HL-60 (cell line): ENCODE data around the gene ABCG8.

Experiments
- DNase-seq, 2 experiments: peaks; one replicate each; pipeline ENCODE4 v3.0.0-alpha.2; 2010 to 2020; ENCODE audit warnings: low read depth in 1 of 2, low spot score in 1 of 2
- H3K27ac ChIP-seq: fragments of 250-450 bp; sonication (Bioruptor Pico); replicated peaks from 2 replicates; pipeline ENCODE4 v1.5.1; 2020; ENCODE audit warnings: mild to moderate bottlenecking, moderate library complexity
- H3K27me3 ChIP-seq: fragments of 250-450 bp; sonication (Bioruptor Pico); 2 replicates; pipeline ENCODE4 v1.5.1; 2021; ENCODE audit warnings: mild to moderate bottlenecking, moderate library complexity; ENCODE audit not compliant: insufficient read depth, poor library complexity, severe bottlenecking
- H3K4me3 ChIP-seq: replicated peaks from 2 replicates; pipeline ENCODE4 v1.5.1; 2011; ENCODE audit warnings: mild to moderate bottlenecking, control low read depth, low read length; ENCODE audit not compliant: insufficient read depth
- CTCF ChIP-seq: IDR thresholded peaks from one replicate; pipeline ENCODE4 v1.5.1; 2011; ENCODE audit warnings: low read length, control low read depth, inconsistent platforms; ENCODE audit not compliant: insufficient read depth
- GABPA ChIP-seq: IDR thresholded peaks from 2 replicates; pipeline ENCODE4 v1.6.1; 2012; ENCODE audit warnings: low read depth
- POLR2AphosphoS5 ChIP-seq: IDR thresholded peaks from 2 replicates; pipeline ENCODE4 v1.6.1; 2012; ENCODE audit warnings: low read depth
- REST ChIP-seq: IDR thresholded peaks from 2 replicates; pipeline ENCODE4 v1.6.1; 2012; ENCODE audit warnings: low read depth; ENCODE audit not compliant: insufficient replicate concordance
- SPI1 ChIP-seq: IDR thresholded peaks from 2 replicates; pipeline ENCODE4 v1.6.1; 2012; ENCODE audit warnings: low read depth, mild to moderate bottlenecking, borderline replicate concordance

Gene ABCG8

GRCh38 chr2:43924463-43924862 is 85.7 kb downstream of the ABCG8 start:
- no peak for TF ChIP-seq POLR2AphosphoS5
- no peak for TF ChIP-seq CTCF
- TF ChIP-seq GABPA = no peak
- TF ChIP-seq SPI1 = no peak
- no peak for TF ChIP-seq REST
- Histone ChIP-seq H3K27me3 (no peaks in the 10 kb centered on the region), H3K4me3 (no peak overlapping the region), H3K27ac (no peak overlapping the region)
- no peak for DNase-seq

GRCh38 chr2:43925431-43925830 is 86.7 kb downstream of the ABCG8 start:
- no peak for DNase-seq
- Histone ChIP-seq H3K27ac (no peak overlapping the region), H3K27me3 (no peaks in the 10 kb centered on the region), H3K4me3 (no peak overlapping the region)
- TF ChIP-seq SPI1 = no peak
- TF ChIP-seq POLR2AphosphoS5 = no peak
- no peak for TF ChIP-seq CTCF
- TF ChIP-seq REST = no peak
- no peak for TF ChIP-seq GABPA

- H3K27ac ChIP-seq = no peak overlapping the region
- no peak overlapping the region for H3K4me3 ChIP-seq
- no peak for DNase-seq
- TF ChIP-seq SPI1 (no peak), POLR2AphosphoS5 (no peak), REST (no peak), CTCF (no peak), GABPA (no peak)
- no peaks in the 10 kb centered on the region for H3K27me3 ChIP-seq
Observed at GRCh38 chr2:43927442-43927841, 88.7 kb downstream of the ABCG8 start.
